Stimulated activated naive CD8-positive, alpha-beta T cell treated with anti-CD3 and anti-CD28 coated beads, Interleukin-15, Interleukin-2, amounts not matched to agents 100 U/mL and 50 U/mL, for 24 hours (primary cell): ENCODE measurements around the gene ABCB6.
"Not testable (repeated sequence)": the region's sequence is repeated elsewhere in the genome, so short reads cannot be mapped to it uniquely, and the experiment has no call there.

ENCODE experiments used
- ATAC-seq: fragments of 150-1000 bp; cut with Tn5 transposase; one replicate; pipeline ENCODE4 v1.10.0; 2021
- DNase-seq: peaks from one replicate; pipeline ENCODE4 v3.0.0; 2021

Gene ABCB6

DNA sequence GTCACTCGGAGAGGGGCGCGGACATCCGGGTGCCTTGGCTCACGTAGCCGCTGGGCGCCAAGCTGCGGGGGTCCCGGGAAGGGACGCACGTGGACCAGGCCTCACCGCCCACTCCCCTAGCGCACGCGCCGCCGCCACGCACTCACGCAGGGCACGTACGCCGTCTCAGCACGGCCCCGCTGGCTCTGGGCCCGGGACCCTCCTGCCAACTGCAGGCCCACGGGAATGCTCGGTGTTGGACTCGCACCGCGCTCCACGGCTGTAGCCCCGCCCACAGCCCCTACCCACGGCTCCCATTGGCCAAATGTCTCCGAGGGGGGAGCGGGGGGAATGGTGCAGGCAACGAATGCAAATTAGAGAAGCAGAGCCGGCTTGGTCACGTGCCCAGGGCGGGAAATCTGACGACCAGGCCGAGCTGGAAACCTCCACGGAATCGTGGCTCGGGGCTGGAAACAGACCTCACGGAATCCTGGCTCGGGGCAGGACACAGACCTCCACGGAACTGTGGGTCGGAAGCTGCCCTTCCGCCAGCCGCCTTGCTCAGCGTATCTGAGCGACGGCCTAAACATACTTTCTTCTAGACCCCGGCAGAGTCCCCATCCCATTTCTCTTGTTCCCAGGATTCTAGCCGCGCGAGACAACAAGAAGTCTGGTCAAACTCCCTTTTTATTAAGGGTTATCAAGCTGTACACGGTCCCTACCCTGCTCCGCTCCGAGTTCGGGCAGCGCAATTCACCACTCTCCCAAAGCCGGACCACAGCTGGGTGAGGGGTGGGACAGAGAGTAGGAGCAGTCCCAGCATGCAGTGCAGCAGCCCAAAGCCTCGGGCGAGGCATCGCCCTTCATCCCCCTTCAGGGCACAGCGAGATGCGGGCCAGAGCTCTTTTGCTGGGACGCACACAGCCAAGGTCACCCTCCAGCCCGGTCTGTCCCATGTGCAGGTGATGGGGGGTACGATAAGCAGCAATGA is at the start of gene ABCB6:
ABCB6 (minus strand) TSS at position 227 of the 970 bp plus-strand sequence. CDS start 285 bp downstream, outside the sequence.
- DNase-seq (peak; percentile 90), ATAC-seq (peak; percentile 79)

DNA sequence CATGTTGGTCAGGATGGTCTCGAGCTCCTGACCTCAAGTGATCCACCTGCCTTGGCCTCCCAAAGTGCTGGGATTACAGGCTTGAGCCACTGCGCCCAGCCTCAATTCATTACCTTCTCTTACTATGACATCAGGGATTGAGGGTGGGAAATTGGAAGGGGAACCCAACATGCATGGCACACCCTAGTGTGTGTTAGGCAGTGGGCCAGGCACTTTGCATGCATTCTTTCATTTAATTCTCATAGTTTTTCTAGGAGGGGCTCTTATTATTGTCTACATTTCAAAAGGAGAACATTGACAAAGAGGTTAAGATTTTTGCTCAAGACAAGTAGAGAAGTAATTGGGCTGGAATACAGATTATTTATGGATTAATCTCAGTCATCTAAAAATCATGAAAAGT is 49.5 kb upstream of the ABCB6 start:
- ATAC-seq (no peak), DNase-seq (no peak)

DNA sequence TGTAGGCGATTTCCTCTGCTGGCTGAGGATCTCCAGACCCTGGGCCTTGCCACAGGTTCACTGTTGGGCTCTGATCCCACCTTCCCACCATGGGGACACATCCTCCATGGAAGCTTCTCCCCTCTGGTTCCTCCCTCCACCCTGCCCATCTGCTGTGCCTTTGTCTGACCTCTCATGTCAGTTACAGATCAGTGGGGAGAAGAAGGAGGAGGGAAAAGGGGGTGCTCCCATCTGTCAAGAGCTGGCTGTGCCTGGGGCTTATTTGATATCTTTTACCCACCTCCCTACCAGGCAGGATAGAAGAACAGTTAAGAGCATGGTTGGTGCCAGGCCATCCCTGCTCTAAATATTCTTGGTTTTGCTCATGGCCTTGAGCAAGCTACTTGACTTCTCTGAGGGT is 48.1 kb upstream of the ABCB6 start:
- ATAC-seq, result no peak

DNA sequence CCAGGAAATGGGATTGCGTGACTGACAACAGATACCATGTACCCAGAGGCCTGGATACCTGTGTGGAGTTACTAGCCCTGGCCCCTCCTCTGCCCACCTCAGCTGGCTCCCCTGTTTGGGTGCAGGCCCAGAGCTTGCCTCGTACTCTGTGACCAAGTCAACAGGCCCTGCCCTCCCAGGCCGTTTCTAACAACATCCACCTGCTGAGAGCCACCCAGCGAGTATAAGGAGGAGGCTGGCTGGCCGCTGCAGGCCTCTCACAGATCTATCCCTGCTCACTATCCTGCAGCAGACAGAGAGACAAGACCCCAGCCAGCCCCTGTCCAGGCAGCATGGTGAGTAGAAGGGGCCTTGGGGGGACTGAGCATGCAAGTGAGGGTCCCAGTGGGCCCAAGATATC is 47.5 kb upstream of the ABCB6 start:
- no peak for ATAC-seq

More for the DNA sequence above, 48.1 kb upstream of the ABCB6 start:
- no peak for DNase-seq

DNA sequence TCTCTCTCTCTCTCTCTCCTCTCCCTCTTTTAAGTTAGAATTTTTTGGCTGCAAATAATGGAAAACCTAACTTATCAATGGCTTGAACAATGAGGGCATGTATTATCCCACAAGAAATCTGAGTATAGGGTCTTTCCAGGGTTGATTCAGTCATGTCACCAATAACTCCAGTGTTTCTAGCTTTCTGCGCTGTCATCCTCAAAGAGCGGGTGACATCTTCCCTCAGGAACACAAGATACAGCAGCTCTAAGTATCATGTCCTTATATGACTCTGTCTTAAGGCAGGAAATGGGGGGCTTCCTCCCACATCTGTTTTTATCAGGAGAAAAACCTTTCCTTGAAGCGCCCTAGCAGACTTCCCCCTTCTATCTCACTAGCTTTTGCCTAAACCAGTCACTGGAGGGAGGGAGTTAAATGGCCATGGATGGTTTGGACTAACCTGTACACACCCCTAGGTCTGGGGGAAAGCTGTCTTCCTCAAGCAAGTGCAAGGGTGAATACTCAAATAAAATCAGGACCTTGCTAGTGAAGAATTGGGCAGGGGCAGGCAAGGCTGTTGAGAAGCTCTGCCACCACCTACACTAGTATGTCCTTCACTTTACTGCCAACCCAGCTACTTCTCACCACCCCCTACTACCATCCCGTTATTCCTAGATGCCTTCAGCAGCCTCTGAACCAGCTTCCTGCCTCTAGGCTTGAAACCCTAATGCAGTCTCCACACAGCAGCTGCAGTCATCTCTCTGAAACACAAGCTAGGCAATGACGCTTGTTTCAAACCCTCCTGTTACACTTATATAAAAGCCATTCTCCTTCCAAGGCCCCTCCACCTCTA is 42.5 kb upstream of the ABCB6 start:
- no peak for ATAC-seq
- no peak for DNase-seq

More for the DNA sequence above, 47.5 kb upstream of the ABCB6 start:
- no peak for DNase-seq

DNA sequence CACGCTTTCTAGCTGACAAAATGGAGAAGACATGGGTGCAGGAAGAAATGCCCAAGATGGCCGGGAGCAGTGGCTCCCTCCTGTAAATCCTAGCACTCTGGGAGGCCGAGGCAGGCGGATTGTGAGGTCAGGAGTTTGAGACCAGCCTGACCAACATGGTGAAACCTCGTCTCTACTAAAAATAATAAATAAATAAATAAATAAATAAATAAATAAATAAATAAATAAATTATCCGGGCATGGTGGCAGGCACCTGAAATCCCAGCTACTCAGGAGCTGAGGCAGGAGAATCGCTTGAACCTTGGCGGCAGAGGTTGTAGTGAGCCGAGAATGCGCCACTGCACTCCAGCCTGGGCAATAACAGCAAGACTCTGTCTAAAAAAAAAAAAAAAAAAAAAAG is 40.2 kb upstream of the ABCB6 start:
- not testable (repeated sequence) for DNase-seq, ATAC-seq

DNA sequence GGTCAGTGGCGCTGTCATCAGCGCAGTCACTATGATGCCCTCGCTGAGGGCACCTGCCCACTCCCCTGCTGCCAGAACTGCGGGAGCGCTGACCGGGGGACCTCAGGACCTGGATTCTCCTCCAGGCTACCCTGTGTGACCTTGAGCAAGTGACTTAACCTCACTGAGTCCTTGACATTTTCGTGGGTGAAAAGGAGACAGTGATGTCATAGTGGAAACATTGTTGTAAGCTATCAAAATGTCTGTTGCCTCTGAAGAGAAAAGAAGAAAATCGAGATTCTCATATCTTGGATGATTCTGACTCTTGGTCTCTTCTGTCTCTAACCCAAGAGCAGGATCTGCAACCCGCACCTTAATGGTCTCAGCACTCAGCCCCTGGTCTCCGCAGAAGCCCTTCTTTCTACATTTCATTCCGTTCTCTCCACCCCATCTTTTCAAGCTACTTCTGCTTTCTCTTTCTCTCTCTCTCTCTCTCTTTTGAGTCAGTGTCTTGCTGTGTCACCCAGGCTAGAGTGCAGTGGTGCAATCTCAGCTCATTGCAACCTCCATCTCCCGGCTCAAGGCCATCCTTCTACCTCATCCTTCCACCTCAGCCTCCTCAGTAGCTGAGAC is 35.9 kb upstream of the ABCB6 start:
- ATAC-seq, result peak; percentile 44
- DNase-seq, result peak; percentile 41

DNA sequence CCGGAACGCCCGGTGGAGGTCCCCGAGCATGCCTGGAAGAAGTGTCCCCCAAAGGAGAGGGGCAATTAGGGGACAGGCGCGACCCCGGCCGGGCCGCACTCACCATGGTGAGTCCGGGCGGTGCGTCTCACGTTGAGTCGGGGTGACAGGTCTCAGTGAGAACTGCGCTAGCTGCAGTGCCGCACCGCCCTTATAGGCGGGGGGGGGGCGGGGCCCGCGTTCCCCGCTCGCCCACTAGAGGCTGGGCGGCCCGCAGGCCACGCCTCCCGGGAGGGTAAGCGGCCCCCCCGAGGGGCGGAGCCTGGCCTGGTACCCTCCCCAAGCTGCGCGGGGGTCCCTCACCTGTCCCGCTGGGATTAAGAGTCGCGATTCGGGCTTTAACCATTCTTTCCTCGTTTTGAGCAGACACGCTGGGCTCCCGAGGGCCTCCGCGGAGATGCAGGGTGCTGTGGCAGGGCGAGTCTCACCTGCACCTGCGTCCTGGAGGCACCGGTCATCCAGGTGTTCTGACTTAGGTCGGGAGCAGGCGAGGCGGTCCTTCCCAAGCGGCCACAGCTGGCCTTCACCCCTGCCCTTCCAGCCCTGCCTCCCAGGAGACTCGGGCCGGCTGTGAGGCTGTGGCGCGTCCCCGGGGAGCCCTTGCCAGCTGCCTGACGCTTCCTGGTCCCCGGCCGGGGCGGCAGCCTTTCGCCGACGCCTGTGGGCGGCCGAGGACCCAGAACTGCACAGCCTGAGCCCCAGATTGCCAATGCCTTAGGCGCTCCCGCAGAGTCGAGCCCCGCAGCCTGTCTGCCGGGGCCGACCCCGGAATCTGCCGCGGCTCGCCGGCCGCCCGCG is 35.2 kb upstream of the ABCB6 start, which contains the start of gene TUBA4A:
TUBA4A (minus strand) TSS at position 166 of the 837 bp plus-strand sequence; CDS start at position 106, 60 bp downstream.
- peak; percentile 75 for ATAC-seq
- DNase-seq, result peak; percentile 92

DNA sequence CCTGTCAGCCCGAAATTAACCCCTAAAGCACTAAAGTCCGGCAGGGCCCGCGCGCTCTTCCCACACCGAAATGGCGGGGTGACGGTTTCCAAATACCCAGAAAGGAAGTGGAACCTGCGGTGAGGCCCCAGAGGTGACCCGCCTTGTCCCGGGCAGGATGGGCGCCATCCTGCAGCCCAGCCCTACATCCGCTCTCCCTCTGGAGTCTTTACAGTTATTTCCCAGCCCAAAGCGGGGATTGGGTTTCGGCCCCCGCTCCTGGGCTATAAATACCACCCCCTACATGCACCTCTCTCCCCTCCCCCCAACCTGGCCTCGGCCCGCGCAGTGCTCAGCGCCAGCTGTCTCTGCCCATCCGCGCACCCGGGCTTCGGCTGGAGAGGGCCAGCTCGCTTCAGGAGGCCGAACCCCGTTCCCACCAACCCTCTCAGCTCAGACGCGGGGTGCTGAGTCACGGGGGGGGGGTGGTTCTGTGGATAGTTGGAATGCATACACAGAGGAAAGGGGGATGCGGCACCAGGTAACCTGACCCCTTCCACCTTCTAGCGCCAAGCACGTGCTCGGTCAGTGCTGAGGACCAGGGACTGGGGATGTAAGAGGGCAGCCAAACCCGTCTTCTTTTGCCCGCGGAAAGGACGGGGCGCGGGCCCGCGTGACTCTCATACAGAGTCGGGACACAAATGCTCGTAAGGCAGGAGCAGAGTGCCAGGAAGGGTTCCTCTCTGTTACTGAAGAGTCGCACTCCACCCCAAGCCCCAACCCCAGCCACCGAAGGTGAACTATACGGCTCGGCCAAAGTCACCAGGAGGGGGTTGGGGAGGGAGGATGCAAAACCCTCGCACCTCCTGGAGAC is 34.4 kb upstream of the ABCB6 start, which contains the start of gene TUBA4B:
TUBA4B (plus strand) TSS at position 344 of the 853 bp plus-strand sequence; CDS start at position 509, 165 bp downstream.
- peak; percentile 6 for ATAC-seq
- DNase-seq, result peak; percentile 59

DNA sequence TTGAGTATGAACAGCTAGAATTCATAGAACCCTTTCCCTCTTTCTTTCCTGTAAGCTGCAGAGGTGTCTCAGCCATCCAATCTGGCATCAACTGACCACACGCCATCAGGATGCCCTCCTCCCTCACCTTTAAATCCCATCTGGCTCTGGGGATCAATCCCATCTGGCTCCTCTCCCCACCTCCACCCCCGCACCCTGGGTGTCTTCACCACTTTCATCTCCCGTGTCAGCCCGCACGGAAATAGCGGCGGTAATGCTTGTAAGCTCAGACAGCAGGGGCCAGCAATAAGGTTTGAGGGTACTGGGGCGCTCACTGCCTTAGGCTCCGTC is 33.8 kb upstream of the ABCB6 start:
- DNase-seq (no peak), ATAC-seq (no peak)

DNA sequence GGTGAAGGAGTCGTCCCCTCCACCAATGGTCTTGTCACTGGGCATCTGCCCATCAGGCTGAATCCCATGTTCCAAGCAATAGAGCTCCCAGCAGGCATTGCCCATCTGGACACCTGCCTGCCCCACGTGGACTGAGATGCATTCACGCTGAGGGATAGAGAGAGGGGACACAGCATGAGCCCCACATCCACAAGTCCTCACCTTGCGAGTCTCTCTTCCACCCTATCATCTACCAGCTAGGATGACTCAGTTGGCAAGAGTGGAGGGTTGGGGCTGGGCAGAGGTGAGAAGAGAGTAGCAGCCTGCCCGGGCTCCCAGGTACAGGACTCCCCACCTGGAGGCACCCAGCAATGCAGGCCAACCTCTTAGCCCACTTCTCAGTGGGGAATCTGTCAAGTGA is 33.3 kb upstream of the ABCB6 start:
- no peak for ATAC-seq

DNA sequence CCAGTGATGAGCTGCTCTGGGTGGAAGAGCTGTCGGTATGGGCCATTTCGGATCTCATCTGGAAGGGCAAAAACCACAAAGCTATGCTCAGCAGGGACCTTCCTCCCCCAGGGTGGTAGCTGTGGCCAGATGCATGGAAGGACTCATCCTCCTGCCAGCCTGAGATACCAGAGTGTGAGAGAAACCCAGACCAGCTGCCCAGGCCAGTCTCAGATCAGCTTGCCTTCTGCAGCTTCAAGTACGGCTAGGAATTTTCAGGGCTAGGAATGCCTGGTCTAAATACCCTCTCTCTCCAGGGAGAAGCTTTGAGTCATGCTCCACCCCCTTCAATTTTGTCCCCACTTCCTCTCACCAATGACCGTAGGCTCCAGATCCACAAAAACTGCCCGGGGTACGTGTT is 32.9 kb upstream of the ABCB6 start:
- DNase-seq (no peak), ATAC-seq (no peak)

More for the DNA sequence above, 33.3 kb upstream of the ABCB6 start:
- no peak for DNase-seq

DNA sequence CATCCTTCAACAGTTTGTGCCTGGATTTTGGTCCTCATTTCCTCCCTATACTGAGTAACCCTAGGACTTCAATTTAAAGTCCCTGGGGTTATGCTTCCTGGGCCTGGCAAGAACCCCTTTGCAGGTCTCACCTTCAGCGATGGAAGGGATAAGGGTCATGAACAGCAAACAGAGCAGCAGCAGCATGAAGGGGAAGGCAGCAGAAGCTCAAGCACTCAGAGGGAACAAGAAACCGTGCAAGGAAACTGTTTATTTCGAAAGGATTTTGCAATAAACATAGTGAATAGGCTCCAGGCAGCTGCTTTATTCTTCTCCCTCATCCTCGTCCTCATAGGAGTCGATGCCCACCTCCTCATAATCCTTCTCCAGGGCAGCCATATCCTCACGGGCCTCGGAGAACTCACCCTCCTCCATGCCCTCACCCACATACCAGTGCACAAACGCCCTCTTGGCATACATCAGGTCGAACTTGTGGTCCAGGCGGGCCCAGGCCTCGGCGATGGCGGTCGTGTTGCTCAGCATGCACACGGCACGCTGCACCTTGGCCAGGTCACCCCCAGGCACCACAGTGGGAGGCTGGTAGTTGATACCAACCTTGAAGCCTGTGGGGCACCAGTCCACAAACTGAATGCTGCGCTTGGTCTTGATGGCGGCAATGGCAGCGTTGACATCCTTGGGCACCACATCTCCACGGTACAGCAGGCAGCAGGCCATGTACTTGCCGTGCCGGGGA is 31.5 kb upstream of the ABCB6 start:
- no peak for ATAC-seq
- DNase-seq, result no peak

DNA sequence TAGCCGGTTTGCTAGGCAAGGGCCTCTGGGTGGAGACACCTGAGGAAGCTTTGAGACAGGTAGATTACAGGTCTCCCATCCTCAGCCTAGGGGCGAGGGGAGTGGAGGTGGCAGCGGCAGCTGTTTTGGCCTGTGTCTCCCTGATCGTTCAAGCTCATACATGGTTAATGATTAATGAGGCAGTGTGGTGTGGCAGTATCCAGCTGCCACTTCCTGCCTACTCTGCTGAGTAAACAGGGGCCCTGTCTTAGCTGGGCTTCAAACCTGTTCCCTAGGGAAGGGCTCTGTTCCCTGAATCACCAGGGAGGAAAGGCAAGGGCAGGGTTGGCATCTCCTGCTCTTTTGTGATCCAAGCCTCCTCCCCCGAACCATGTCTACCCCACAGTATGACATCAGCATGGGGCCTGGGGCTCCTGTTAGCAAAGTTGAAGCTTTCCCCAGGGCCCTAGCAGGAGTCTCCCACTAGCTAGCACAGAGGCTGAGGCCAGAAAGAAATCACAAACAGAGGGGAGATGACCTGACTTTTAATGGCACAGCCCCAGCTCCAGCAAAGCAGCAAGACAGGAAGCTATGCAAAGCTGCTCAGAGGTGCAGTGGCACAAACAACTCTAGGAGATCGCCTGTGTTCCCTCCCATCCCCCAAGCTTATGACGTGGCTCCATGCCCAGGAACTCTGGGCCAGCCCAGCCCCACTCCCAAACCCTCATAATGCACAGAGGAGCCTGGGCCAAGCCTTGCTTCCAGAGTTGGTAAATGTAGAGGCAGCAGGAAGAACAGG is 30.6 kb upstream of the ABCB6 start:
- no peak for ATAC-seq

DNA sequence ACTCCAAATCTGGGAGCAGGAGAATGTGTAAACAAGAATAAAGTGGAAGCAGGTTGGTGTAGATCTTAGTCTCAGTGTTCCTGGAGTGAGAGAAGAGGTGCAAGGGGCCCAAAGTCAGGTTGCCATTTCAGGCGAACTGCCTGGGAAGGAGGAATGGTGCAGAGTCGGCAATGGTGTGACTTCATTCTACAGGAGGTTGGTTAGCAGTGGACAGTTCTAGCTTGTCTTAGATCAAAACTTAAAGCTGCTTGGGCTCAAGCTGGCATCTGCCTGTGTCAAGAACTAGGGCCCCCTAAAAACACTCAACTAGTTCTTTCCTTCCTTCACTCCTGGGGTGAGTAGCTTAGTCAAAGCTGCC is 30.1 kb upstream of the ABCB6 start:
- ATAC-seq (no peak), DNase-seq (no peak)

More for the DNA sequence above, 30.6 kb upstream of the ABCB6 start:
- DNase-seq, result peak; percentile 44

DNA sequence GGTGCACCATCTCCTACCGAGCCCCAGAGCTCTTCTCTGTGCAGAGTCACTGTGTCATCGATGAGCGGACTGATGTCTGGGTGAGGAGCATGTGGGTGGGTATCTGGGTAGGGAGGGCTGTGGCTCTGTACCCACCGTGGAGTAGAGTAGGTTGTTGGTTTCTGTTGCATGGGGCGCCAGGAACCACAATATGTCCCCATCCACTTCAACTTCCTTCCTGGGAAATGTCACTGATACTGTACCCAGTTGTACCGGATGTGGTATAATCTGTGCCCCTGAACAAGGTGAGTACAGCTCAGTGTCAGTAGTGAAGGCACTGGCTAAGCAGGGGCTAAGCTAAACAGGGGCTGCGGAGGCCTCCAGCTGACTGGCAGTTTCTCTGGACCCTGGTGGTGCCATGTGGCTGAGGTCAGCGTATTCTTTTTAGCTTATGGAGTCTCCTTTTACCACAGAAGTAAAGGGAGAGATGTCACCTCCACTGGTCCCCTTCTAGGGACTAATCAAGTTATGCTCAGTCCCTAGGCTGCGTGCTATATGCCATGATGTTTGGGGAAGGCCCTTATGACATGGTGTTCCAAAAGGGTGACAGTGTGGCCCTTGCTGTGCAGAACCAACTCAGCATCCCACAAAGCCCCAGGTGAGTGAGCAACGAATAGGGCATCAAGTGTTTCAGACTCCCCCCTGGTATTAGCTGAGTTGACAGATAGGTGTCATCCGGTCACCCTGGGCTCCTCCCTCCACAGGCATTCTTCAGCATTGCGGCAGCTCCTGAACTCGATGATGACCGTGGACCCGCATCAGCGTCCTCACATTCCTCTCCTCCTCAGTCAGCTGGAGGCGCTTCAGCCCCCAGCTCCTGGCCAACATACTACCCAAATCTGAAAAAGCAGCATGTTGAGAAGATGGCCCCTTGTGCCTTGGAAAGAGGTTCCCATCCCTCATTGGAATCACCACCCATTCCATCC is 29.2 kb upstream of the ABCB6 start:
- DNase-seq, result peak; percentile 69
- peak; percentile 78 for ATAC-seq

DNA sequence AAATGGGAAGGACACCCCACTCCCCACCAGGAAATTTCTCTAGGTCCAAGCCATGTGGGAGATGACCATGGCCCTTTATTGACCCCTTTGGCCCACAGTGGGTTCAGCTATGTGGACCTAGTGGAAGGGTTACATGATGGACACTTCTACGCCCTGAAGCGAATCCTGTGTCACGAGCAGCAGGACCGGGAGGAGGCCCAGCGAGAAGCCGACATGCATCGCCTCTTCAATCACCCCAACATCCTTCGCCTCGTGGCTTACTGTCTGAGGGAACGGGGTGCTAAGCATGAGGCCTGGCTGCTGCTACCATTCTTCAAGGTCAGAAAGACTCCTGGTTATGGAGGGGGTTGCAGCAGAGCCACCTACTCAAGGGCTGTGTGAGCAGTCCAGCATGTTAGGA is 27.8 kb upstream of the ABCB6 start:
- DNase-seq (no peak), ATAC-seq (no peak)

DNA sequence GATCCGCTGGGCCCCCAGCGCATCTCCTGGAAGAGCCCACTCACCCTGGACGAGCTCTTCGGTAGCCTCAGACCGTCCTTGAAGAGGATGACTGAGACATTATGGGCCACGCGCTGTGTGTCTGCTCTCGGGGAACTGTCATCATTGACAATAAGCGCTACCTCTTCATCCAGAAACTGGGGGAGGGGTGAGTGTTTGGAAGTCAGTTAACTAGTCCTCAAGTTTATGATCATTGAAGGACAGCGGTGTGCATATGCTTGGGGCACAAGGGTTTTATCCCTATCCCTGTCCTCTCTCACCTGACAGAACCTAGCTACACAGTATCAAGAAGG is 27.1 kb upstream of the ABCB6 start:
- DNase-seq (no peak), ATAC-seq (no peak)
